HG03097 (cell line): ENCODE data around the gene RNF4.
A peak's percentile ranks its signal among the peaks of the same experiment; 100 is the strongest.
"Not testable (repeated sequence)": the region's sequence is repeated elsewhere in the genome, so short reads cannot be mapped to it uniquely, and the experiment has no call there.

Experiments
- ATAC-seq: cut with Tn5 transposase; IDR thresholded peaks from one replicate; pipeline ENCODE4 v1.9.1; 2021; ENCODE audit not compliant: unreplicated experiment, low FRiP score

Gene RNF4

DNA sequence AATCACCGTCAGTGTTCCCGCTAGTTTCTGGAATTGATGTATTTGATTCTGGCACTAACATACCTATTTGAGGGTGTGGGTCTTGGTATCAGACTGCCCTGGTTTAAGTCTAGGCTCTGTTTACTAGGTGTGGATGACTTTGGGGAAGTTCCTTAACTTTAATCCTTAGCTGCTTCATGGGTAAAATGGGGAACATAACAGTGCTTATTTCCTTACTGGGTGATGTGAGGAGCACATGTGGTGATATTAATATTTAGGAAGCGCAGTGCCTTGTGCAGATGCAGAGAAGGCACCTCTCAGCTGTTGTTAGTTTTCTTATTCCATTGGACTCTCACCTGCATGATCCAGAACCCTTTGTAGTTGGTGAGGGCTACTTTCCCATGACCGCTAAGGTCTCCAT is 17.1 kb downstream of the RNF4 start:
- no peak for ATAC-seq

DNA sequence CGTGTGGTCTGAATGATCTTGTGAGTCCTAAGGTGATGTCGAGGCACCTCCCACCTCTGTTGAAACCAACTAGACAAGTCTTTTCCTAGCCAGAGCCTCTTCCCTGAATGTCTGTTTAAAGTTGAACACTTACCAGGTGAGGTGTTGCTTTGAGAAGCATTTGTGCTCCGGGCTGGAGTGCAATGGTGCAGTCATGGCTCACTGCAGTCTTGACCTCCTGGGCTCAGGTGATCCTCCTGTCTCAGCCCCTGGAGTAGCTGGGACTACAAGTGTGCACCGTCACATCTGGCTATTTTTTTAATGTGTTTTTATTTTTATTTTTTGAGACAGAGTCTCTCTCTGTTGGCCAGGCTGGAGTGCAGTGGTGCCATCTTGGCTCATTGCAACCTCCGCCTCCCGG is 18.1 kb downstream of the RNF4 start:
- ATAC-seq, result no peak

DNA sequence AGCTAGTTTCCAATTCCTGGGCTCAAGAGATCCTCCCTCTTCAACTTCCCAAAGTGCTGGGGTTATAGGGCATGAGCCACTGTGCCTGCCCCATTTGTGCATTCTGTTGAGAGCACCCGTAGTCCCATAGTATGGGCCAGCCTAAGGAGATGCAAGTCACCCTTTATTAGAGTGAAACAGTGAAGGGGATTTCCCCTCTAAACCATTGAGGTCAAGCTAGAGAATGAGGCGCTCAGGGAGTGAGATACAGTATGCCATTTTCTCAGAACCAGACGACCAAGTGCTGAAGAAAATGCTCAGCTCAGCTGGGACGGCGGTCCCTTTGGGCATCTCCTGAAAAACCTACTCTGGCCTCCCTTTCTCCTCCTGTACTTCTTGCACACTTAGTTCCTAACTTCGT is 18.7 kb downstream of the RNF4 start:
- peak; percentile 43 for ATAC-seq

DNA sequence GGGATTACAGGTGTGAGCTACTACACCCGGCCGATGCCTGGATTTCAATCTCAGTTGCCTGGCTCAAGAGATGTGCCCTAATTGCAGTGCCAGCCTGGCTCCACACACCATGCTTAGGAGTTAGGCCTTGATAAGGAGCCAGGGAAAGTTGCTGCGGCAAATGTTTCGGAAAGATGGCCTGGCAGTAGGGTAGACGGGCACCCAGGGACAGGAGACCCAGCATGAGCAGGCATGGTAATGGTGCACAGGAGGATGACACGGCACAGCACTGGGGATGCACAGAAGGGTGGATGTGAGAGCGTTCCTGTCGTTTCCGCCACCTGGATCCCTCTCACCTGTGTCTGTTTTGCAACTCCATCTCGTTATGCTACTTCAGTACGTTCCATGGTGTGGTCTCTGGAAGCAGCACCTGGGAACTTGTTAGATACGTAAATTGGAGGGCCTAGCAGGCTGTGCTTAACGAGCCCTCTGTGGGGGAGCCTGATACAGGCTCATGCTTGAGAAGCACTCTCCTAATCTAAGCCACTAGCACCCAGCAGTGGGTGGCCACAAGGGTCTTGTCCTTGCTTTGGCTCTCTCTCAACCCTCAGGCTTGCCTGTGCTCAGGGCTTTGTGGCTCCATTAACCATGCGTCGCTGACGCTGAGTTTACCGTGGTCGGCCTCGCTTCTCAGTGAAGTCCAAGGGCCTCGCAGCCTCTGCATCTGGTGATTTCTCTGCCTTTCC is 20.3 kb downstream of the RNF4 start:
- no peak for ATAC-seq

DNA sequence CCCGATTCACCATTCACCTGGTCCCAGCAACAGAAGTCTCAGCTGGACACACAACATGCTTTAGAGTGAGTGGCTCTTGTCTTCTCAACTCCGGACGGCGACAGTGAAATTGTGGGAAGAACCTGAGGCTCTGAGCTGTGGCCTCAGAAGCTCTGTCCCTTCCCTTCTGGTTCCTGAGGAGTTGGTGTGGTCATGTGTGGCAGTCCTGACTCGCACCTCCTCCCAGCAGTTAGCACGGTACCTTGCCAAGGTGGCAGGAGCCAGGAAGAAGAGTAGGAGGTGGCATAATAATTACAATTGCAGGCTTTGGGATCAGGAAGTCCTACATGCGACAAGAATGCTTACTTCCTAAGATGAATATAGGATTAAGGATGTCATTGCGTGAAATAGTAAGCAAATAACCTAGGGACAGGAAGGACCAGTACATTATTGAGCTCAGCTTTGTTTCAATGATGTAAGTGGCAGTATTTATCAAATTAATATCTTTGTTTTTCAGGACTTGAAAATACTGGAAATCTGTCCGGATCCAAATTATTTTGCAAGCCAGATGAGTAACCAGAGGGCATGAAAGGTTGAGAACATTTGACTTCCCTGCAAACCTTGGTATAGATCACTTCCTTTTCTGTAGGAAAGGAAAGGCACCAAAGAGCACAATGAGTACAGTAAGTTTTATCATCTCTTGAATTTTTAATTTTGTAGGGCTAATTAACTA is 21.1 kb downstream of the RNF4 start:
- no peak for ATAC-seq

DNA sequence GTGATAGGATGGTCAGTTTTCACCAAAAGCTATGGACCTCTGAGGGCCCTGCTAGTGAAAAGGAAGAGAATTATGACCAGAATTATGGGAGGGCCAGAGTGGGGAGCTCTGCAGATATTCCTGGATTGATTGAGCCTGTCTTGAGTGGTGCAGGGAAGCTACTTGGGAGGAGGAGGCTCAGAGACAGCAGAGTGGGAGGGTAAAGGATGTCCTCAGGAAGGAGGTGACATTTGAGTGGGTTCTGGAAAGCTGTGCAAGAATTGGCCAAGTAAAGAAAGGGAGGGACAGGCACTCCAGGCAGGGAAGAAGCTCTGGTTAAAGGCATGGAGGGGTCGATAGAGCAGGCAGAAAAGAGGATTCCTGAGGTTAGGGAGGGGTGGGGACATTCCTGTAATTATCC is 24.1 kb downstream of the RNF4 start:
- ATAC-seq, result no peak

DNA sequence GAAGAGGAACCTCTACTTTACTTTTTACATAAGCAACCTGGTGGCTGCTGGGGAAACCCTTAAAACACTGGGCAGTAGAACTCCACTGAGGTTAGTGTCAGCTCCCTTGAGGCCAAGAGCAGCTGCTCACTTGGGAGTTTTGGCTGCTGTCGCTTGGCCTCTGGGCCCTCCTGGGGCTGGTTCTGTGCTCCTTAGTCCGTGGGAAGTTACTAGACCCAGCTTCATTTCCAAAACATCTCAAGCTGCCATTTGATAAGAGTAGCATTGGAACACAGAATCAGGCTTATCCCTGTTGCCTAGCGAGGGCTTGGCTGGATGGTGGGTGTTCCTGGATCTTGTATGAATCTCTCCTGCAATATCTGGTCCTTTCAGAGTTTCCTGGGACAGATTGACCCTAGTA is 26.1 kb downstream of the RNF4 start:
- ATAC-seq, result no peak

DNA sequence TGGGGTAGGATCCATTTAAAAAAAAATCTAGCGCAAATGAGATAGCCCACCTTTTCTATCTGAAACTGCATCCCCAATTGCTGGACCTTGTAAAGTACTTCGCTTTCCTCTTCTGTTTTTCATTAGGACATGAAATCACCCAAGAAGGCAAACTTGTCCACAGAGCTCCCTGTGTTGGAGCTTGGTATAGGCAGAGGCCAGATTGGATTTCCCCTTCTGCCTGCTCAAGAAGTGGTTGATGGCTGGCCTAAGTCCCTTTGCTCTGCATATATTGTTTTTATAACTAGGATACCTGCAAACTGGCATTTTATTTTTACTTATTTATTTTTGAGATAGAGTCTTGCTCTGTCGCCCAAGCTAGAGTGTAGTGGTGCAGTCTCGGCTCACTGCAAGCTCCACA is 28.4 kb downstream of the RNF4 start:
- no peak for ATAC-seq

DNA sequence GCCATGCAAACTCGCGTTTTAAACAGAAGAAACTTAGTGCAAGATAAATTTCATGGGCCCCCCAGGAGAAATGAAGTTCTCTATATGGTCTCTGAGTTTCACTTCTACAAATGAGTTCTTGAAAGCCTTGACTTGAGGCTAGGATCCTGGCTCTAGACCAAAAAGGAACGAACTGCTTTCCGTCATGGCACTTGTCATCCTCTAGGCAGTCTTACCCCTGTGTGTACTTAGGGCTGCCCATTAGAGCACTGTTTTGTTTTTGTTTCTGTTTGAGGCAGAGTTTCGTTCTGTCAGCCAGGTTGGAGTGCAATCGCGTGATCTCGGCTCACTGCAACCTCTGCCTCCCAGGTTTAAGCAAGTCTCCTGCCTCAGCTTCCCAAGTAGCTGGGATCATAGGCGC is 29.0 kb downstream of the RNF4 start:
- peak; percentile 69 for ATAC-seq

DNA sequence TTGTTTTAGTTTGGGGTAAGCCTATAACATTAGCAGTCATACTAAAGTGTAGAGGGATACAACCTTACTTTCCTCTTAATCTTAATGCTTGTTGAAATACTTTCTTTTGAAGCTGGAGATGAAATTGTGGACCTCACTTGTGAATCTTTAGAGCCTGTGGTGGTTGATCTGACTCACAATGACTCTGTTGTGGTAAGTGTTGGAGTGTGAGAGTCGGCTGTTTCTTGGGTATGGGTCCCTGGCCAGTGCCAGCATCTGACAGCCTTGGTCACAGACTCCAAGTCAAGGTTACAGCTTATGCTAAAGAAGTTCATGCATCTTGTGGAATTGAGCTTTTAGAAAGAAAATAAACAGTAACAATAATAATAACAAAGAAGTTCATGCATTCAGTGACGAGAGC is 31.6 kb downstream of the RNF4 start:
- no peak for ATAC-seq

DNA sequence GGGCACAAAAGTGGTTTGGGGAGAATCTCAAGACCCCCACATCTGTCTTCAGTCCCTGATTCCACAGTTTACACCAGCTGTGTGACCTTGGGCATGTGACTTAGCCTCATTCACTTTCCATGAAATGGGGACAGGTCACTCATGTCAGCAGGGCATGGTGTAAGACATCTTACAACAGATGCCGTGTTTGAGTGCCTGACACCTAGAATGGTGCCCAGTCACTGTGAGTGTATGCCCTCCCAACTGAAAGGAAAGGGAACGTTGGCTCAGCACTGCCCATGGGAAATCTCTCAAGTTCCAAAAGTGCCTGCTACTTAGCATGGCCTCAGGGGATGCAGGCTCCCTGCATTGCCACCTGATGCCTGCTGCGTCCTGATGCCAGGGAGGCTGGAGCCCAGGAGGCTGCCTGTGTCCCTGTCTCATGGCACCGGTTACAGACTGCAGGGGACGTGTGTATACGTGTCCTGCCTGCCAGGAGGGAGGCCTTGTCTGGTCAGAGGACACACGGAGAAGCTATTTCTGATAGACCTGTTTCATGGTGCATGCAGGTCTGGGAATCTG is 32.2 kb downstream of the RNF4 start:
- no peak for ATAC-seq

DNA sequence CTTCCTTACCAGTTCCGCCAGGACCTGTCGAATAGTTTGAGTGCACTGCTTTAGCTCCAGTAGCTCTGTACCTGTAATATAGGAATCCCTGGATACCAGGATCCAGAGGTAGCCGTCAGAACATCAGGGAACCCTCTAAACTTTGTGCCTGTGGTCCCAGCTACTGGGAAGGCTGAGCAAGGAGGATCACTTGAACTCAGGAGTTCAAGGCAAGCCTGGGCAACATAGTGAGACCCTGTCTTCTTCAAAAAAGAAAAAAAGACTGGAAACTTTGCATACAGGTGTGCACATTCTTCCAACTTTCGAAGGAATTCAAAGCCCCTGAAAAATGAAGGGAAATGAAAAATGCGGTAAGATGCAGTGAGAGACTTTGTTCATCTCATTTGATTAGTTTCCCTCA is 34.9 kb downstream of the RNF4 start:
- ATAC-seq, result no peak

DNA sequence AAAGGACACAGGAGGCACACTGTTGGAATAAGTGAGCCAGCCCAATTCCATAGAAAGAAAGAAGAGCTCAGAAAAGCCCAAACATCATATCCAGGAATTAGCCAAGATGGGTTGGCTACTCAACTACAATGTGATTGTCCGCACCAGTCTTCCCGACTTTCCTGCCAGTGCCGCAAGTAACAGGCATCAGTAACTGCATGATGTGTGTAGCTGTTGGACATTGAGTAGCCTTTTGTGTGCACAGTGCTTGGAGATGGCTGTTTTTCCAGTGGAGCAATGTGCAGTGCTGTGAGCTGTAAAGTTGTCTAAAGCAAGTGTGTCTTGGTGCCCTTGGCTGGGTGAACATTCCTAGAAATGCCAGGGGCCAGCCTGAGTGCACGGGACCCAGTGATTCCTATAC is 38.4 kb downstream of the RNF4 start:
- no peak for ATAC-seq

DNA sequence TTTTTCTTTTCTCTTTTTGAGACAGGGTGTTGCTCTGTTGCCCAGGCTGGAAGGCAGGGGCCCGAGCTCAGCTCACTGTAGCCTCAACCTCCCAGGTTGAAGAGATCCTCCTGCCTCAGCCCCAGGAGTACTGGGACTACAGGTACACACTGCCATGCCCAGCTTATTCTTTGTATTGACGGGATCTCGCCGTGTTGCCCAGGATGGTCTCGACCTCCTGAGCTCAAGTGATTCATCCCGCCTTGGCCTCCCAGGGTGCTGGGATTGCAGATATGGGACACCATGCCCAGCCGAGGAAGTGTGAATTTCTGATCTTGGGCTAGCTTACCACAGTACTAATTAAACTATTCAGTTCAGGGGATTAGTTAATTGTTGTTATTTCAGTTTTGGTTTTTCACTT is 38.9 kb downstream of the RNF4 start:
- no peak for ATAC-seq

DNA sequence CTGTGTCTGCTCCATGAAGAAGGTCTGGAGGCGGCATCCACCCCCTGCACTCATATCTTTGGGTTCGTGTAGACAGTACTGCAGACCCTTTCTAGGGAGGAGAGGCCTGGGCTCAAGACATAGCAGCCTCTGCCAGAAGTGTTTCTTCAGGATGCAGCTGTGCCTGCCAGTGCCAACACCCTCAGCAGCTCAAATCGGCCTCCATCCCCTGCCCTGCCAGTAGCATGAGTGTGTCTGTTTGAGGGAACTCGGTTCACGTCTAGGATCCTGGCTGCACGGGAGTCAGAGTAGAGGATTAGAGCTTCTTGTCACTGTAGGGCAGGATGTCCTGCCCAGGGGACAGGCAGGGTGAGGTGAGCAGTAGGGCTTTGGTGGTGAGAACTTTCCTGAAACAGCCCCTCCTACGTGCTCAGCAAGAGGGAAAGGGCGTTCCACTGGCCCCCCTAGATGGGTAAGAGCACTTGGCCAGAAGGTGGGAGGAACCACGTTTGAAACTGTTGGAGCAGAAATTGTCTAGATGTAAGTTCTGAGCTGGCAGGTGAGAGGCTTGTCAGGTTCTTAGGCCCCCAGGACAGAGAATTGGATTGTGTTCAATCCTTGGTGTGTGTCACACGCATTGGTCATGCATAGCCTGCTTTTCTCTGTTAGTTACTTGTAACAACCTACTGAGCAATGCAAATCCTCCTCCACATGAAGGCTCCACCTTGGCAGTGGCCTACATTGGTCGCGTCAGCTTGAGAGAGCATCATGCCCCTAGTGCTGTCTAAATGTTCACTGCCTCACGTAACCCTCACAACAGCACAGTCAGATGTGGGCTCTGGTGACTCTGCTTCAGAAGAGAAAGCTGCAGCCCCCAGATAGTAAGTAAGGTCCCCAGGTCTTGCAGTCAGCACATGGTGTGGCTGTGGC is 41.7 kb downstream of the RNF4 start:
- ATAC-seq, result no peak

DNA sequence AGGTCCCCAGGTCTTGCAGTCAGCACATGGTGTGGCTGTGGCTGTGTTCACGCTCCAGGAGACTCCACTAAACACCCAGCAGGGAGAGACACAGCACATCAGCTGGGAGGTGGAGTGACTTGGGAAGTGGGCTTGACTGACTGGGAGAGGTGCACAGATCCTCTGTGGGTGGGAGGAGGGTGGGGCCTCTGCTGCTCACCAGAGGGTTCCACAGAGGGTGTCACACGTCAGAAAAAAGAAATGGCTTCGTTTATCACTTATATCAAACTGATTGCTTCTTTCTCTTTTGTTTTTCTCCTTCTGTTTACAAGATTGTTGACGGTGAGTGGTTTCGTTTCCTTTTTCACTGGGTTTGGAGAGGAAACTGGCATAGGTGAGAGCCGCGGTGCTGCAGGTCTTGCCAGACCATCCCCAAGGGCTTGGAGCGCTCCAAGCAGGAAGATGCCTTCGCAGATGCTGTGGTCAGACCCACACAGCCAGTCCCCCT is 42.8 kb downstream of the RNF4 start:
- ATAC-seq, result no peak

DNA sequence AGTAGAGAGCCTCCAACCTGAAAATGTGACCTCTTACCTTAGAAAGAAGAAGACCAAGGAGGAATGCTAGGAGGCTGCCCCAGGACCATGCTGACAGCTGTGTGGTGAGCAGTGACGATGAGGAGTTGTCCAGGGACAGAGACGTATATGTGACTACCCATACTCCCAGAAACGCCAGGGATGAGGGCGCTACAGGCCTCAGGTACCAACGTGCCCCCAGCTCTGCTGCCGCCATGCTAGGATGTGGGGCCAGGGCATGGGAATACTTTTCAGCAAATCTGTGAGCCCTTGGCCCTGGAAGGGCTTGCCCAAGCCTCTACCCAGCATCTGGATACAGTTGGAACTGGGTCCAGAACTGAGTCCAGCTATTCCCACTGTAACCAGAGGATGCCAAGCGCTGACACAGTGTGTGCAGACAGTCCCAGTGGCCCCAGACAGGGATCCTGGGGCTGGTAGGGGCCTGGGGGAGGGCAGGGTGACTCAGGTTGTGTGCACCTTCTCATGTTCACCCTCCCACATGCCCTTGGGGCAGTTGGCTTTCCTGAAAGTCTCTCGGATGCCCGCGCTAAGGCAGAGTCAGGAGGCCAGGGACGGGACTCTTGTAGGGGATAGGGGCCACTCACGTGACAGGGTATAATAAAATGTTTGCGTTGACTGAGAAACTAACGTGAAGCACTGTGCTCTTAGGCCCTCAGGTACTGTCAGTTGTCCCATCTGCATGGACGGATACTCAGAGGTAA is 43.7 kb downstream of the RNF4 start:
- ATAC-seq, result no peak

DNA sequence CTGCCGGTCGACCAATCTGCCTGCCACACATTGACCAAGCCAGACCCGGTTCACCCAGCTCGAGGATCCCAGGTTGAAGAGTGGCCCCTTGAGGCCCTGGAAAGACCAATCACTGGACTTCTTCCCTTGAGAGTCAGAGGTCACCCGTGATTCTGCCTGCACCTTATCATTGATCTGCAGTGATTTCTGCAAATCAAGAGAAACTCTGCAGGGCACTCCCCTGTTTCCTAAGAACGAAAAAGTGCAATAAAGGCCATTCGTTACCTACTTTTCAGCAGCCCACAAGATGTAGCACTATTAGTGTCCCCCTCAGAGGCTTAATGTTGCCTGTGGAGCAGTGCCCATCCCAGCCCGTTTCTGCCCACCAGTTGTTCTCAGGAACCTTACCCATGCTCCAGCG is 45.3 kb downstream of the RNF4 start:
- ATAC-seq, result not testable (repeated sequence)

DNA sequence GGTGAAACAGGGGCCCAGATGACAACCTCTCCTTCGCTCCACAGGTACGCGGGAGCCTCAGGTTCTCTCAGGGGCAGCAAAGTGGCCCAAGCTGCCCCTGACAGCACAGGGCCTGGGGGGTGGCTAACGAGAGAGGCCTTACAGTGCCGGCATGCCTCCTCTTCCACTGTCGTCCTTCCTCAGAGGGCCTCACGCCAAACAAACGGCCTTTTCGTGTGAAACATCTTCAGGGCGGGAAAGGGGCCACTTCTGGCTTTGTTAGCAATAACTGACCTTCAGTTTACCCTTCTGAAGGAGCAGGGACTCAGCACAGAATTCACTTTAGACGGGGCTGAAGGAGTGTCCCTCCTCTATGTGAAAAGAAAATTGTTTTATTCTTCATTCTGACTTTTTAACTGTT is 46.0 kb downstream of the RNF4 start:
- ATAC-seq, result not testable (repeated sequence)

DNA sequence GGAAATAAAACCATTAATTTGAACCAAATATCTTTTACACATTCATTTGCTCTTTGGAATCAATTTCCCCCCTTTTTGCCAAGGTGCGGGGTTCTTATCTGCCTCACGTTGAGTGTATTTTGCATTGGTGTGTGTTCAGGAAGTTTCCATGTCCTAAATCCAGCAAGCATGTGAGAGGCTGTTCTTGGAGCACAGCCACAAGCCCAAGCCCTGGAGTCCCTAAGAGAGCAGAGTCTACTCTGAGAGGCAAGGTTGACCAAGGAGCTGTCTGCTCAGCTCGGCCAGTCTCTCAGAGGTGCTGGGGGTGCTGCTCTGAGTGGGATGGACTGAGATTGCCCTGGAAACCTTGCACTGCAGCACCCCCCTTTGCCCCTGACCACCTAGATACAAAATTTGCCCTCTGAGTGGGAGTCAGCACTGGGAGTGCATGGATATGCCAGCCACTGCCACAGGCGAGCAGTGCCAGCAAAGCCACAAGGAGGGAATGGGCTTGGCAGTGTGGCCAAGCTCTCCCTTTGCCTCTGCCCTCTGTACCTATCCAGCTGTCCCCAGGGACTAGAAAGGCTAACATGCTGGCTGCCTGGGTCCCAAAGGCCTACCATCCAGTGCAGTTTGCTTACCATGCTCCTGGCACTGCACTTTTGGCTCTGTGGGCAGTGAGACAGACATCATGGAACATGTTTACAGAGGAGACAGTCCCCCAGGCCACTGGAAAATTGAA is 47.1 kb downstream of the RNF4 start:
- no peak for ATAC-seq
